EL (cell line): ENCODE results near the gene NCLN.
"Not testable (repeated sequence)": the region's sequence is repeated elsewhere in the genome, so short reads cannot be mapped to it uniquely, and the experiment has no call there.

ENCODE experiments used
- DNase-seq: peaks from one replicate; pipeline ENCODE4 v3.0.0-alpha.2; 2016

Gene NCLN, protein sequence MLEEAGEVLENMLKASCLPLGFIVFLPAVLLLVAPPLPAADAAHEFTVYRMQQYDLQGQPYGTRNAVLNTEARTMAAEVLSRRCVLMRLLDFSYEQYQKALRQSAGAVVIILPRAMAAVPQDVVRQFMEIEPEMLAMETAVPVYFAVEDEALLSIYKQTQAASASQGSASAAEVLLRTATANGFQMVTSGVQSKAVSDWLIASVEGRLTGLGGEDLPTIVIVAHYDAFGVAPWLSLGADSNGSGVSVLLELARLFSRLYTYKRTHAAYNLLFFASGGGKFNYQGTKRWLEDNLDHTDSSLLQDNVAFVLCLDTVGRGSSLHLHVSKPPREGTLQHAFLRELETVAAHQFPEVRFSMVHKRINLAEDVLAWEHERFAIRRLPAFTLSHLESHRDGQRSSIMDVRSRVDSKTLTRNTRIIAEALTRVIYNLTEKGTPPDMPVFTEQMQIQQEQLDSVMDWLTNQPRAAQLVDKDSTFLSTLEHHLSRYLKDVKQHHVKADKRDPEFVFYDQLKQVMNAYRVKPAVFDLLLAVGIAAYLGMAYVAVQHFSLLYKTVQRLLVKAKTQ

DNA sequence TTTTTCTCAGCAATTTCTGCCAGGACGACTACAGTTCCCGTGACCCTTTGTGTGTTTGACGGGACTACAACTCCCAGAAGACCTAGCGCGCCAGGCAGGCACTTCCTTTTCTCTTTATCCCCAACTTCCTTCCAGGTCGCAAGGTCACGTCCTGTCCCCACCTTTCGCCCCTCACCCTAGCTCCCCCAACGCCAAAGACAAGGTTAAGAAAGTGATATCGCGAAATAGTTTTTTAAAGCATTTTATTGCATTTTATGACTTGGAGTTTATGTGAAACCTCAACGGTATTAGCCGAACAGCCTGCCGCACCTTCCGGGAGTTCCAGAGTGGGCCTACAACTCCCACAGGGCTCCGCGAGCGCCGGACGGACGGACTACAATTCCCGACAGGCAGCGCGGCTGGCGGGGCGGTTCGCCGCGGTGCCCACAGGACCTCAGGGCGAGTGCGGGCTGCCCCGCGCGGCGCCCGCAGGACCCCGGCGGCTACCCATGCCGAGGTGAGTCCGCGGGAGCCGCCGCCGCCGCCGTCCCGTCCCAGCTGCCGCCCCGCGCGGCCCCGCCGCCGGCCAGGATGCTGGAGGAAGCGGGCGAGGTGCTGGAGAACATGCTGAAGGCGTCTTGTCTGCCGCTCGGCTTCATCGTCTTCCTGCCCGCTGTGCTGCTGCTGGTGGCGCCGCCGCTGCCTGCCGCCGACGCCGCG lies at the start of gene NCLN:
Gene NCLN, plus strand, starts transcription at position 470 of the 699 bp plus-strand sequence. Its CDS starts 101 bp downstream, at position 571.
- DNase-seq, result peak; percentile 93

- DNase-seq, result no peak
Observed at GRCh38 chr19:3135961-3136683, 49.6 kb upstream of the NCLN start, which contains the start of gene GNA15. Gene GNA15, plus strand, starts transcription at chr19:3136033. Its CDS starts 418 bp downstream, at chr19:3136451.

- no peak for DNase-seq
Observed at GRCh38 chr19:3136684-3137055, 49.1 kb upstream of the NCLN start.

GRCh38 chr19:3137119-3137518 lies 48.6 kb upstream of the NCLN start:
- DNase-seq, result no peak

DNA sequence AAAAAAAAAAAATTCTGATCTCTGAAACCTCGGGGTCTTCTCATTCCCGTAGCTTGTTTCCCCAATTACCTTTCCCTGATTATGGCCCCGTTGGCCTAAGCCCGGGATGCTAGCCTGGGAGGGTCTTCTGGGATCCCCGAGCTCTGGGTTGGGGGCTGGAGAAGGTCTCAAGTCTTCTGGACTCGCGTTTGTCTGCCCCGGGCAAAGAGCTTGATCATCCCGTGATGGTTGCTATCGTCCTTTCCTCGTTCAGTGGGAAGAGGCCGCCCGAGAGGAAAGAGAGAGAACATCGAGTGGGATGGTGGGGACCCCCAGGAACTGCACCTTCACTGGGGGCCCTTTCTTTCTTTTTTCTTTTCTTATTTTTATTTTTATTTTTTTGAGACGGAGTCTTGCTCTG lies 47.5 kb upstream of the NCLN start:
- DNase-seq, result no peak

DNA sequence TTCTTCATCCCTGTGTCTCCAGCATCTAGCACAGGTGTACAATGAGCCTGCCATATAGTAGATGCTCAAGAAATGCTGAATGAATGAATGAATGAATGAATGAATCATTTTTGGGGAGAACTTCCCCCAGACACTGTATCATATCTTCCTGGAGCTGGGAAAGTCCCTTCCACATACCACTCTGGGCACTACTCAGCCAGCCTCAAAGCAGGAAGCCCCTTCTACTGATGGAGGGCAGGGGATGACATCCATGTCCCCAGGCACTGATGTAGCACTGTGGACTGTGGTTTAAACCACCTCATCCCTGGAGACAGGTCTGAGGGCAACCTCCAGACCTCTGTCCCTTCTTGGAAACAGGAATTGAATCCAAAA lies 45.1 kb upstream of the NCLN start:
- DNase-seq, result peak; percentile 34

DNA sequence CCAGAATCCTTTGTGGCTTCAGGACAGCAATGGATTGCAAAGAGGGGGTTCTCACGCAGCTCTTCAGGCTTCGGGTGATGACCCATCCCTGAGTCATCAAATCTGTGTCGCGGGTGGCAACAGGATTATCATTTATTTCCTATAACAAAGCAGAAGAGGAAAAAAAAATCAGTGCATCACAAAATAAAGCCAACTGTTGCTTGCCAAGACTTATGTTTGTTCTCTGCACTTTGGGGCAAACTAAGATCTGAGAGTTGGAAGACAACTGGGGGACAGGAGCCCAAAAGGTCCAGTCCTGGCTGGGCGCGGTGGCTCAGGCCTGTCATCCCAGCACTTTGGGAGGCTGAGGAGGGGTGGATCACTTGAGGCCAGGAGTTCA lies 43.4 kb upstream of the NCLN start:
- DNase-seq, result peak; percentile 92

DNA sequence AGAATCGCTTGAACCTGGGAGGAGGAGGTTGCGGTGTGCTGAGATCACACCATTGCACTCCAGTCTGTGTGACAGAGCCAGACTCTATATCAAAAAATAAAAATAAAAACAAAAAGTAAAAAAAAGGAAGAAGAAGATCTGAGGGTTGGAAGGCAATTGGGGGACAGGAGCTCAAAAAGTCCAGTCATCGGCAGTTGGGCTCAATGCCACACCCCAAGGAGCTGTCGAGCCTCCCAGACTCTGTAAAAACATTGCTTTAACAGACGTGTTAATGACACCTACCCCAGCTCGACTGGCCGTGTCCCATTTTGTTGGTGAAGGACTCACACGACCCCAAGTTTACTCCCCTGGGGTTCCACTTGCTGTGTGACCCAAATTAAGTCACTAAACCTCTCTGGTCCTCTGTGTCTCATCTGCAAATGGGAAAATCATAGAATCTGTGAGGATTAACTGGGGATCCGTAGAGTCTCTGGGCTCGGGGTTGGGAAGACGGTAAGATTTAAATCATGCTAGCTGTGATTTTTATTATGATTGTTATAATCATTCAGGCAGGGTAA lies 42.9 kb upstream of the NCLN start:
- DNase-seq, result no peak

DNA sequence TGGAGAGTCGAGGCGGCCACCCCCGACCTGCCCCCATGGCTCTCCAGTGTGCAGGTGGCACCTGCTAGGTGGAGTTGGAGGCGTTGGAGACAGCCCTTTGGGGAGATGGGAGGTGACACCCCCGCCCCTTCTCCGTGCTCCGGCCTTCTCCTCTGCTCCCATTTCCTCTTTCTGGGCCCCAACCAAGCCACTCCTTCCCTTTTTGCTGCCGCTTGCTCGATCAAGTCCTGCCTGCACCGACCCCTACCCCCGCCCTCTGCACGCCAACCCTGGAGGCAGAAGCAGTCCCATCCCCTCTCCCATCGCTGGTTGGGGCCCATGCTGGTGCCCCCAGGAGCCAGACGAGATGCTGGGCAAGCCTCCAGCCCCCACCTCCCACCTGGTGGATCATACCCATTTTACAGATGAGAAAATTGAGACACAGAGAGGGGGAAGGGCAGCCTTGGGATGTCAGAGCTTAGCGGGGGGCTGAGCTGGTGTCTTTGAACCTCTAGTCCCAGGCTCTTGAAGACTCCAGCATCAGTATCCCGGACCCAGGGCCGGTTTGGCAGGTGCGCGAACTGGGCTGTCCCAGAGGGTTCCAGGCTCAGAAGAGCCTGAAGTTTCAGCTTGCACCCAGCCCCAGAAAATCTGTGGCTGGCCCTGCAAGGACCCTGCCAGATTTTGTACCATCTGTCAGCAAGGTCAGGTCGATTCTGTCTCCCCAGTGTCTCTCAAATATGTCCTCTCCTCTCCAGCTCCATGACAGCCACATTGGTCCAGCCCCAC lies 39.6 kb upstream of the NCLN start:
- no peak for DNase-seq

GRCh38 chr19:3146677-3147100 lies 39.0 kb upstream of the NCLN start:
- no peak for DNase-seq

GRCh38 chr19:3148503-3148902 lies 37.2 kb upstream of the NCLN start:
- DNase-seq, result no peak

- DNase-seq, result no peak
Observed at GRCh38 chr19:3149089-3149488, 36.6 kb upstream of the NCLN start.

DNA sequence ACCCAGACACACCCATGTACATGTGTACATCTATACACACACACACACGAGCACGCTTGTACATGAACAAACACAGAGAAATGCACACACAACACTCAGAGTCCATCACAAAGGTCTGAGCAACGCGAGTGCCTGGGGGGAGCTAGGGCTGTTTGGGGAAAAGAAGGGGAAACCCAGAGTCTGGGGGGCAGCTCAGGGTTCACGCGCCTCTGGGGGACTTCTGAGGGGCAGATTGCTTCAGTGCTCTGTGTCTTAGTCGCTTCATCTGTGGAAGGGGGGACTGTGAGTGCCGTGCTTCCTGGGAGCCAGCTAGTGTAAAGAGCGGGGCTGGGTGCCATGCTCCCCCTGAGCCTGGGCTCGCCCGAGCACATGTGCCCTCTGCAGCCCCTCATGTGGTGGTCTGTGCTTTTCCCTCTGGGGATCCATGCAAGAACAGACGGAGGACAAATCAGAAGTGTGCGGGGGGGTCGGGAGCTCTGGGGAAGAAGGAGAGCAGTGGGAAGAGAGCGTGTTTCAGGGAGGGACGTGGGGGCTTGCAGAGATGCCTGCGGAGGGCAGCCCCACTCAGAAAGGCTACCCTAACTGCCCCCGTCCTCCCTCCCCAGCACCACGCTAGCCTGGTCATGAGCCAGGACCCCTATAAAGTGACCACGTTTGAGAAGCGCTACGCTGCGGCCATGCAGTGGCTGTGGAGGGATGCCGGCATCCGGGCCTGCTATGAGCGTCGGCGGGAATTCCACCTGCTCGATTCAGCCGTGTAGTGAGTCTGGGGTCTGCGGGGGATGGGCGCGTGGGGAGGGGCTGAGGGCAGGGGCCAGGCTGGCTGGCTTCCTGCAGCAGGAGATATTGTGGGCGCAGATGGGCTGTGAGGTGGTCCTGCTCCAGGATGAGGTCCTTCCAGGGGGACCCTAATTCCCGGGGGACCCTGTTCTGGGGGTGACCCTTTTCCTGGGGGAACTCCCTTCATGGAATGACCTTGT lies 35.9 kb upstream of the NCLN start:
- DNase-seq, result no peak

DNA sequence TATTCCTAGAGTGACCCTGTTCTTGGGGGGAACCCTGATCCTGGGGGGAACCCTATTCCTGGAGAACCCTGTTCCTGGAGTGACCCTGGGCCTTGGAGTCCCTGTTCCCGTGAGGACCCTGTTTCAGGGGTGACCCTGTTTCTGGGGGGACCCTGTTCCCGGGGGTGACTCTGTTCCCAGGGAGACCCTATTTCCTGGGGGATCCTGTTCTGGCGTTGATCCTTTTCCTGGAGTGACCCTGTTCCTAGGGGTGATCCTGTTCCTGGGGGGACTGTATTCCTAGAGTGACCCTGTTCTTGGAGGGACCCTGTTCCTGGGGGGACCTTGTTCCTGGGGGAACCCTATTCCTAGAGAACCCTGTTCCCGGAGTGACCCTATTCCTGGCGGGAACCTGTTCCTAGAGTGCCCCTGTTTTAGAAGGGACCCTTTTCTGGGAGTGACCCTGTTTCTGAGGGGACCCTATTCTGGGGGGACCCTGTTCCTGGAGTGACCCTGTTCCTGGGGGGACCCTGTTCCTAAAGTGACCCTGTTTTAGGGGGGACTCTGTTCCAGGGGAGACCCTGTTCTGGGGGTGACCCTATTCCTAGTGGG lies 34.9 kb upstream of the NCLN start:
- no peak for DNase-seq

DNA sequence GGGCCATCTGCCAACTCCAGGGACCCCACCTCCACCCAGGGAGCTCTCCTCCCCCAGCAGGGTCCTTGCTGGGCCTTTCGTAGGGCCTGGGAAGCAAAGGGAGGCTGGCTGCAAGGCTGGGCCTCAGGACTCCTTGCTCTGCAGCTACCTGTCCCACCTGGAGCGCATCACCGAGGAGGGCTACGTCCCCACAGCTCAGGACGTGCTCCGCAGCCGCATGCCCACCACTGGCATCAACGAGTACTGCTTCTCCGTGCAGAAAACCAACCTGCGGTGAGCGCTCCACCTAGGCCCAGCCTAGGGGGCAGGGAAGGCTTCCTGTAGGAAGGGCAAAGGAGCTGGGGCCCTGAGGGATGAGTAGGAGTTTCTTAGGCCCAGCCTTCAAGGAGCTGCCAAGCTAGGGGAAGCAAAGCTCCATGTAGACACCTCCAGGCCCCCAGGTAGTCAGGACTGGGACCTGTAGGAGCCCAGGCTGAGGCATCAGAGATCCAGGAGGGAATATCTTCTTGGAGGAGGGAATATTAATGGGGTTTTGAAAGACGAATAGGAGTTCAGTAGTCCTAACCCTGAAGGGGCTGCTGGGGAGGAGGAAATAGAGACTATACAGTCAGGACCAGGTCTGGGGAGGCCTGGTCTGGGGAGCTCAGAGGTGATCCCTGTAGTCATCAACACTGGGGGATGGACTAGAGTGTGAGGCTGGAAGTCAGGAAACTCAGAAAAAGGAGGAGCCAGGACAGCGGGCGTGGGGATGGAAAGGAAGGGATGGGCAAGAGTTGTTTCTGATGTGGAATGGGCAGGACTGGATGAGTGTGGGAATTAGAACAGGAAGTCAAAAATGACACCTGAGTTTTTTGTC lies 33.9 kb upstream of the NCLN start:
- peak; percentile 37 for DNase-seq

GRCh38 chr19:3152419-3152780 lies 33.3 kb upstream of the NCLN start:
- DNase-seq, result no peak

DNA sequence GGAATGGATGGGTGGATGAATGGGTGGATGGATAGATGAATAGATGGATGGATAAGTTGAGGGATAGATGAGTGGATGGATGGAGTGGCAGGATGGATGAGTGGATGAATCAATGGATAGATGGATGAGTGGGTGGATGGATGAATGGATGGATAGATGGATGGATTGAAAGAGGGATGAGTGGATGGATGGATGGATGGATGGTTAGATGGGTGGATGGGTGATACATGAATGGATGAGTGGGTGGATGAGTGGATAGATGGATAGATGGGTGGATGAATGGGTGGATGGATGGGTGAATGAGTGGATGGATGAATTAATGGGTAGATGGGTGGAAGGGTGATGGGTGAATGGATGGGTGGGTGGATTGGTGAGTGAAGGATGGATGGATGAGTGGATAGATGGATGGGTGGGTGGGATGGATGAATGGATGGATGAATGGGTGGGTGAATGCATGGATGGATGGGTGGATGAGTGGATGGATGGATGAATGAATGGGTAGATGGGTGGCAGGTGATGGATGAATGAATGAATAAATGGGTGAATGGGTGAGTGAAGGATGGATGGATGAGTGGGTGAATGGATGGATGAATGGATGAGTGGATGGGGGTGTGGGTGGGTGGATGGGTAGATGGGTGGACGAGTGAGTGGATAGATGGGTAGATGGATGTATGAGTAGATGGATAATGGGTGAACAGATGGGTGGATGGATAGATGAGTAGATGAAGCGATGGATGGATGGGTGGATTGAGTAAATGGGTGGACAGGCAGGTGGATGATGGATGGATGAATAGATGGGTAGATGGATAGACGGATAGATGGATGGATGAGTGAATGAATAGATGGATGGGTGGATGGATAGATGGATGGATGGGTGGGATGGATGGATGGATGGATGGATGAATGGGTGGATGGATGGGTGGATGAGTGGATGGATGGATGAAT lies 32.2 kb upstream of the NCLN start:
- no peak for DNase-seq

GRCh38 chr19:3154447-3154846 lies 31.3 kb upstream of the NCLN start:
- not testable (repeated sequence) for DNase-seq
